Psoas muscle (tissue), 8 donors: ENCODE data around the gene PSMA6. TPM values are rescaled to one million over a fixed set of nuclear protein-coding genes. Genes with fewer than 3 reads are reported as not detected.

ENCODE experiments used
- ATAC-seq, 4 donors: fragments of 200-7000 bp; cut with Tn5 transposase; one replicate each; pipeline ENCODE4 v1.9.1; 2020; ENCODE audit warnings: moderate library complexity in 3 of 4, mild to moderate bottlenecking in 2 of 4
- DNase-seq, 2 donors: peaks; one replicate each; pipeline ENCODE4 v3.0.0-alpha.2; 2020
- H3K27ac ChIP-seq: fragments of 200-600 bp; one replicate; pipeline ENCODE4 v1.8.0; 2022
- H3K27me3 ChIP-seq, 3 donors: fragments of 200-600 bp in 1 of 3; one replicate each; pipeline versions ENCODE4 v1.6.1 to v1.8.0; 2013 to 2022; ENCODE audit warnings: low read length in 2 of 3, mild to moderate bottlenecking in 2 of 3, moderate library complexity in 1 of 3; ENCODE audit not compliant: insufficient read depth in 3 of 3
- H3K36me3 ChIP-seq, 2 donors: fragments of 200-600 bp in 1 of 2; one replicate each; pipeline versions ENCODE4 v1.6.1 to v1.8.0; 2013 to 2022; ENCODE audit warnings: low read depth in 1 of 2, mild to moderate bottlenecking in 1 of 2, moderate library complexity in 1 of 2; ENCODE audit not compliant: insufficient read depth in 1 of 2
- H3K4me1 ChIP-seq: fragments of 200-600 bp; one replicate; pipeline ENCODE4 v1.8.0; 2022
- H3K4me3 ChIP-seq: fragments of 200-600 bp; one replicate; pipeline ENCODE4 v1.8.0; 2022; ENCODE audit warnings: mild to moderate bottlenecking
- H3K9me3 ChIP-seq: fragments of 200-600 bp; one replicate; pipeline ENCODE4 v1.8.0; 2022
- CTCF ChIP-seq: fragments of 200-600 bp; IDR thresholded peaks from one replicate; pipeline ENCODE4 v1.8.0; 2022; ENCODE audit warnings: antibody characterized with exemption
- WGBS, 3 donors: extraction: QIAGEN DNeasy Blood & Tissue Kit; methylation state at CpG; one replicate each; pipeline versions ENCODE4 v1.1.6 to v1.1.7; 2013; 5-methylcytosine and 5-hydroxymethylcytosine counted together
- intact Hi-C, 2 donors: fragments of 100-400 bp; cut with DNase I; formaldehyde crosslinking; loops; one replicate each; pipeline versions ENCODE4 v1.11.0 to v1.14.2; 2022
- polyA plus RNA-seq, 3 donors: library from polyadenylated mRNA; stranded (reverse); fragments of 200-250 nt; gene quantifications; one replicate each; pipeline ENCODE4 v1.2.3, GENCODE V29; 2013
- total RNA-seq, 4 donors: library from RNA; stranded (reverse); fragmentation: NEBNext Ultra II Directional in 2 of 4; extraction: Animal tissue kit (Norgen Biotek cat#: 25700) in 2 of 4; gene quantifications; one replicate each; pipeline versions ENCODE4 v1.2.1 to v1.2.4, GENCODE V29; 2021 to 2023
- donor health status: healthy with polysubstance abuse.
- donor health status: DM: no; HTN: no; CAD: no; lungs with moderate emphysema.
- donor health status: Bipolar disorder and iron deficiency.
- donor health status: healthy.
- donor health status: DM: yes; HTN: yes; CAD: no.
- donor health status: DM: no; HTN: no; CAD: no.
- donor health status: DM: no; HTN: no; CAD: no.
- donor health status: DM: yes; HTN: yes; CAD: no.

PSMA6 gene
- total and polyA plus RNA-seq, 7 donors = 176 to 653 (median 276) TPM

GRCh38 chr14:35336494-35337268 is 44.5 kb downstream of the PSMA6 start:
- WGBS, 3 donors = 29 to 35% (median 31%) methylated on average over 28 of the region's 28 CpGs
- Histone ChIP-seq H3K4me1 (peaks cover 38% of the 10 kb centered on the region), H3K27me3 (no peaks in the 10 kb centered on the region), H3K9me3 (no peaks in the 10 kb centered on the region), H3K36me3 (no peaks in the 10 kb centered on the region), H3K27ac (peak overlapping the region; percentile 75), H3K4me3 (peak overlapping the region; percentile 15)
- intact Hi-C loops = loop anchor here (2.0 to 5.0 kb wide), 2 partner anchors 34 to 70 kb away; no protein-coding TSS in a partner anchor
- peak; percentile 93 to 94 for DNase-seq
- ATAC-seq = peak; percentile 71 to 73 (median 72)
- no peak for TF ChIP-seq CTCF

- H3K4me3 ChIP-seq = no peak overlapping the region
Measured at GRCh38 chr14:35337269-35338255, 45.4 kb downstream of the PSMA6 start.

GRCh38 chr14:35338731-35339405 is 46.7 kb downstream of the PSMA6 start:
- Histone ChIP-seq H3K9me3 (no peaks in the 10 kb centered on the region), H3K27ac (no peak overlapping the region), H3K4me3 (no peak overlapping the region), H3K27me3 (no peaks in the 10 kb centered on the region), H3K4me1 (peaks cover 53% of the 10 kb centered on the region), H3K36me3 (no peaks in the 10 kb centered on the region)
- no peak for ATAC-seq
- 88 to 94% (median 89%) methylated on average over 16 of the region's 16 CpGs for WGBS, 3 donors
- intact Hi-C loops = loop anchor here (5.0 kb wide), 1 partner anchor 37 kb away; no protein-coding TSS in a partner anchor
- no peak for DNase-seq
- TF ChIP-seq CTCF = no peak

More at GRCh38 chr14:35337269-35338255, 45.4 kb downstream of the PSMA6 start:
- no peak for TF ChIP-seq CTCF
- DNase-seq (no peak), ATAC-seq (no peak)
- Histone ChIP-seq H3K4me1 (peaks cover 47% of the 10 kb centered on the region), H3K27me3 (no peaks in the 10 kb centered on the region), H3K27ac (peak overlapping the region; percentile 75), H3K36me3 (no peaks in the 10 kb centered on the region), H3K9me3 (no peaks in the 10 kb centered on the region)
- 84 to 86% (median 85%) methylated on average over 10 of the region's 10 CpGs for WGBS, 3 donors
- intact Hi-C loops = loop anchor here (2.0 to 5.0 kb wide), 2 partner anchors 35 to 69 kb away; no protein-coding TSS in a partner anchor

- H3K36me3 ChIP-seq = no peaks in the 10 kb centered on the region
- no peak for ATAC-seq
- no peaks in the 10 kb centered on the region for H3K27me3 ChIP-seq
- H3K9me3 ChIP-seq = no peaks in the 10 kb centered on the region
- intact Hi-C loops = loop anchor here (5.0 kb wide), 2 partner anchors 38 to 42 kb away; no protein-coding TSS in a partner anchor
- TF ChIP-seq CTCF = no peak
- no peak overlapping the region for H3K4me3 ChIP-seq
- peak overlapping the region; percentile 33 for H3K27ac ChIP-seq
- H3K4me1 ChIP-seq = peaks cover 49% of the 10 kb centered on the region
- 68 to 78% (median 68%) methylated on average over 10 to 12 of the region's 12 CpGs for WGBS, 3 donors
- DNase-seq = peak in 1 of 2 donors; percentile 66
Measured at GRCh38 chr14:35339761-35340406, 47.7 kb downstream of the PSMA6 start.
